HG03025 (cell line): ENCODE data around the gene CHST14.

Experiments used
- ATAC-seq: cut with Tn5 transposase; IDR thresholded peaks from one replicate; pipeline ENCODE4 v1.9.1; 2021; ENCODE audit warnings: mild to moderate bottlenecking, moderate library complexity; ENCODE audit not compliant: unreplicated experiment, low FRiP score

CHST14 gene

GRCh38 chr15:40460404-40460803, 10.4 kb upstream of the CHST14 start:
- ATAC-seq, result no peak

DNA sequence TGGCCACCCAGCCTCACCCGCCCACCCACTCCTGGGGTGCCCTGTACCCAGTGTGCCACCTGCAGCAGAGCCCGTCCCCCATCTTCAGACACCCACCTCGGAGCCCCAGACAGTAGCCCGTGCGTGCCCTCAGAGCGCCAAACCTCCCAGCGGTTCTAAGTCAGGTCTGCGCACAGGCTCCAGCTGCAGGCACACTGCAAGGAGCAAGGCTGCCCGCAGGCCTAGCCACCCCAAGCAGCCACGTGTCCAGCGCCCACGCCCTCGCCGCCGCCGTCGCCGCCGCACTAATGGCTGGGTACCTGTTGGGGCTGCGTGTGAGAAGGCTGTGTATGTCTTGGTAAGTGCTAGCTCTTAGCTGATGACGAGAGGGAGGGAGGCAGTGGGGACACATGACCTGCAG, 8.8 kb upstream of the CHST14 start:
- no peak for ATAC-seq

DNA sequence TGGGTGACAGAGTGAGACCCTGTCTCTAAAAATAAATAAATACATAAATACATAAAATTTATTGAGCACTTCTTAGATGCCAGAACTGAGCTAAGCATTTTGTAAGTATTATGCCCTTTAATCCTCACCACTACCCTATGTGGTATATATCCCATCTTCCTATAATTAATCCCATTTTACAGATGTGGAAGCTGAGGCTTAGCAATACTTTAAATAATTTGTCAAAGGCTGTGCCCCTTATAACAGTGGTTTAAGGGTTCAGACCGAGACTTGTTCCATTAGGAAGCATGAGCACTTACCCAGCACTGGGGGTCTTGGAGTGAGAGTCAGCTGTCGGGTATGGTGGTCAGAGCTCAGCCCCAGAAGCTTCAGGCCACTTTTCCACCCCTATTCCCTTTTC, 7.5 kb upstream of the CHST14 start:
- no peak for ATAC-seq

- ATAC-seq, result no peak
These were observed 6.8 kb upstream of the CHST14 start for GRCh38 chr15:40463886-40464545.

GRCh38 chr15:40464595-40465185, 6.1 kb upstream of the CHST14 start:
- ATAC-seq, result no peak

GRCh38 chr15:40465939-40466338, 4.8 kb upstream of the CHST14 start:
- no peak for ATAC-seq

DNA sequence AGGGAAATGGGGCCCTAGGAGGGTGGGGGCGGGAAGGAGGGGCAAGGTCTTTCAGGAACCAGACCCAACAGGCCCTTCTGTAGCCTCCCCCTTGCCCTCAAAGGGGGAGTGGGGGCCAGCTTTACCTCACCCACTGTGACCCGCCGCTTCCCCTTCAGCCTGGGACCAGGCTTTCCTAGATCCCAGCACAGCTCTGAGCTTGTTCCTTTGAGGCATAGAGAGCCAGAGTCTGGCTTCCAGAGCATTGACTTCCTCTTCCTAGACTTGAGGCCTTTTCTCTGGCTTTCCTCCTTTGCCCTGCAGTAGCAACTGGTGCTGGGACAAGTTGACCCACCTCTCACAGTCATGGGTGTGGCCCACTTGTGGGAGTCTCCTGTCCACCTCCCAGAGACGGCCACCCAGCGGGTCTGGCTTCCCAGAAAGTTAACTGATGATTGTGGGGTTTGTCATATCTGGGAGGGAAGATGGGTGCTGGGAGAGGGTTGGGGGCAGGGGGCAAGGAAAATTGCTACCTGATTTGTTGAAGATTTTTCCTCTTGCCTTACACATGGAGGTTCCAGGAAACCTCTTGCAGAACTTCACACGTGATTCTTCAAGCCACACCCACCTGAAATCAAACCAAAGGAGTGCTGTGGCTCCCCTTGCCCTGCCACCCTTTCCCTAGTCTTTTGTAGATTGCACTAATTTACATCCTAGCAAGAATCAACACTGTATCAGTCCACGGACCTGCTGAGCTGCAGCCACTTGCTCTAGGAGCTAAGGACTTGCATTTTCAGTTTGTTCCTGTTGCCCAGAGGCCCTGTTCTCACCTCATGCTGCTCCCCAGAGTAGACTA, 4.1 kb upstream of the CHST14 start:
- no peak for ATAC-seq

- ATAC-seq, result no peak
These were observed 3.5 kb upstream of the CHST14 start for GRCh38 chr15:40467261-40467615.

- ATAC-seq, result no peak
These were observed 1.9 kb upstream of the CHST14 start for GRCh38 chr15:40468898-40469331.

- ATAC-seq, result no peak
These were observed 901 bp upstream of the CHST14 start for GRCh38 chr15:40469776-40470390.

DNA sequence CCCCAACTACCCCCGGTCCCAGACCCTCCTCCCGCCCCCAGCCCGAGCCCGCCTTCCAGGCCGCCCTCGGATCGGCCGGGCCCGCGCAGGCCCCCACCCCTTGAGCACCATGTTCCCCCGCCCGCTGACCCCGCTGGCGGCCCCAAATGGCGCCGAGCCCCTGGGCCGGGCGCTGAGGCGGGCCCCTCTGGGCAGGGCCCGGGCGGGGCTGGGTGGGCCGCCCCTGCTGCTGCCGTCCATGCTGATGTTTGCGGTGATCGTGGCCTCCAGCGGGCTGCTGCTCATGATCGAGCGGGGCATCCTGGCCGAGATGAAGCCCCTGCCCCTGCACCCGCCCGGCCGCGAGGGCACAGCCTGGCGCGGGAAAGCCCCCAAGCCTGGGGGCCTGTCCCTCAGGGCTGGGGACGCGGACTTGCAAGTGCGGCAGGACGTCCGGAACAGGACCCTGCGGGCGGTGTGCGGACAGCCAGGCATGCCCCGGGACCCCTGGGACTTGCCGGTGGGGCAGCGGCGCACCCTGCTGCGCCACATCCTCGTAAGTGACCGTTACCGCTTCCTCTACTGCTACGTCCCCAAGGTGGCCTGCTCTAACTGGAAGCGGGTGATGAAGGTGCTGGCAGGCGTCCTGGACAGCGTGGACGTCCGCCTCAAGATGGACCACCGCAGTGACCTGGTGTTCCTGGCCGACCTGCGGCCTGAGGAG, 472 bp downstream of the CHST14 start:
- ATAC-seq, result no peak

- no peak for ATAC-seq
These were observed 995 bp downstream of the CHST14 start for GRCh38 chr15:40471808-40472150.

DNA sequence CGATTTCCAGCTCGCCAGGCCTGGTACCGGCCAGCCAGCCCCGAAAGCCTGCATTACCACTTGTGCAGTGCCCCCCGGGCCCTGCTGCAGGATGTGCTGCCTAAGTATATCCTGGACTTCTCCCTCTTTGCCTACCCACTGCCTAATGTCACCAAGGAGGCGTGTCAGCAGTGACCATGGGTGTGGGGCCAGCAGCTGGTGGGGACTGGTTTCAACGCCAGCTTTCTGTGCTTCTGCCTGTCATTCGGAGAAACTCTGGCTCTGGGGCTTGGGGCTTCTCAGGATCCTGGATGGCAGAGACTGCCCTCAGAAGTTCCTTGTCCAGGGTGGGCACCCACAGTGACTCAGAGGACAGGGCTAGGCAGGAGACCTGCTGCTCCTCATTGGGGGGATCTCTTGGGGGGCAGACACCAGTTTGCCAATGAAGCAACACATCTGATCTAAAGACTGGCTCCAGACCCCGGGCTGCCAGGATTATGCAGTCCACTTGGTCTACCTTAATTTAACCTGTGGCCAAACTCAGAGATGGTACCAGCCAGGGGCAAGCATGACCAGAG, 1.5 kb downstream of the CHST14 start:
- no peak for ATAC-seq

- no peak for ATAC-seq
These were observed 3.8 kb downstream of the CHST14 start for GRCh38 chr15:40474581-40474980.

- ATAC-seq, result no peak
These were observed 7.0 kb downstream of the CHST14 start for GRCh38 chr15:40477642-40478327.

GRCh38 chr15:40479024-40479423, 8.2 kb downstream of the CHST14 start:
- ATAC-seq, result no peak

- no peak for ATAC-seq
These were observed 10.7 kb downstream of the CHST14 start for GRCh38 chr15:40481341-40482074.

DNA sequence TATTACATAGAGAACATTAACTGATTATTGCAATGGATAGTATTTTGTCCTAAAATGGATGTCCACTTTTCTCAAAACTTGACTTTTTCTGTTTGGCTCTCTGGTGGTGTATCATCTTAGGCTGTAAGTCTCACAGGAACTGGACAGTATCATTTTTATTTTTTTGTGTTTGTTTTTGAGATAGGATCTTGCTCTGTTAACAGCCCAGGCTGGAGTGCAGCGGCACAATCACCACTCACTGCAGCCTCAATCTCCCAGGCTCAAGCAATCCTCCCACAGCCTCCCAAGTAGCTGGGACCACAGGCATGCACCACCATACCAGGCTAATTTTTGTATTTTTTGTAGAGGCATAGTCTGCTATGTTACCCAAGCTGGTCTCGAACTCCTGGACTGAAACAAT, 13.1 kb downstream of the CHST14 start:
- ATAC-seq, result no peak

DNA sequence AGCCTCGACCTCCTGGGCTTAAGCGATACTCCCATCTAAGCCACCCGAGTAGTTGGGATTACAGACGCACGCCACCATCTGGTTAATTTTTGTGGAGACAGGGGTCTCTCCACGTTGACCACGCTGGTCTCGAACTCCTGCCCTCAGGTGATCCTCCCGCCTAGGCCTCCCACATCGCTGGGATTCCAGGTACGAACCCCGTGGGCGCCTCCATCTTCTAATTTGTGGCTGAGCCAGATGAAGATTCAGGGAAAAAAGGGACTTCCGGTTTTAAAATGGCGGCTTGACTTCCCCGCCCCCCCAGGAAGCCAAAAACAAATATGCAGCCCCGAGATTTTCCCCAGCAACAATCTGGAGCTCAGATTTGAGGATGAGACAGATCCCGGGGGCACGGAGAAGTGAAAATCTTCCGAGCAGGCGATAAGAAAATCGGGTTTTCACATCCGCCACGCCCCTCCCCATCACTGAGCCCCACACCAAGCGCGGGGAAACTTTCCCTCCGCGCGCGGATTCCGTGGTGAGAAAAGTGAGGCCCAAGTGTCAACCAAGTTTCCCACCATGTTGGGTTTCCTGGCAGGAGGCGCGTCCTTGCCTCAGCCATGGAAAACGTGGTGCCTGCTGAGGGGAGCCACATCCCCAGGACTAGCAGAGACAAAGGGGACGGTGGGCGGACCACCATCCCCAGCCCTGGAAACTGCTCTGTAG, 15.4 kb downstream of the CHST14 start:
- no peak for ATAC-seq
